B cell (primary cell): Measurements from ENCODE around the gene ZC3H12C.

Source experiments
- CTCF ChIP-seq: fragments of 200-600 bp; IDR thresholded peaks from one replicate; pipeline ENCODE4 v1.8.0; 2022; ENCODE audit warnings: antibody characterized with exemption, mild to moderate bottlenecking
- EZH2 ChIP-seq: IDR thresholded peaks from 2 replicates; pipeline ENCODE4 v1.6.1; 2012; ENCODE audit warnings: borderline replicate concordance, low read depth, mild to moderate bottlenecking, moderate library complexity, low read length; ENCODE audit not compliant: insufficient read depth, poor library complexity, severe bottlenecking

- TF ChIP-seq CTCF (no peak), EZH2 (no peak)
Measured at GRCh38 chr11:110112457-110112856, 19.3 kb downstream of the ZC3H12C start.
